MCF 10A (cell line): ENCODE data around the gene ZPBP2. TPM values are rescaled to one million over a fixed set of nuclear protein-coding genes. Genes with fewer than 3 reads are reported as not detected.
"Not testable (repeated sequence)": the region's sequence is repeated elsewhere in the genome, so short reads cannot be mapped to it uniquely, and the experiment has no call there.

Experiments
- BruUV-seq: library from RNA; stranded (reverse); fragments of 400-500 nt; replicated peaks from 2 replicates; lab custom pipeline; 2021; lab: Mats Ljungman, UMichigan
- CTCF ChIA-PET: fragments of 300-600 bp; sonication (Branson Sonifier 250); formaldehyde crosslinking; extraction: SDS; loops from one replicate; lab custom pipeline; 2021; ENCODE audit warnings: antibody characterized with exemption, inconsistent platforms; lab: Yijun Ruan, JAX
- POLR2A ChIA-PET: fragments of 300-600, 350-650 bp; sonication (Branson Sonifier 250); formaldehyde crosslinking; extraction: SDS; loops from one replicate; lab custom pipeline; 2020; ENCODE audit warnings: antibody characterized with exemption, inconsistent platforms; lab: Yijun Ruan, JAX
- DNase-seq: peaks from one replicate; pipeline ENCODE4 v3.0.0-alpha.2; 2018; ENCODE audit not compliant: unreplicated experiment
- H3K27ac Mint-ChIP-seq: one replicate; pipeline ENCODE4 v1.8.0; 2022; ENCODE audit warnings: mild to moderate bottlenecking, low read depth, mixed read lengths; ENCODE audit not compliant: unreplicated experiment
- H3K27me3 Mint-ChIP-seq: one replicate; pipeline ENCODE4 v1.8.0; 2022; ENCODE audit warnings: mixed read lengths; ENCODE audit not compliant: insufficient read depth, unreplicated experiment
- H3K36me3 Mint-ChIP-seq: one replicate; pipeline ENCODE4 v1.8.0; 2022; ENCODE audit warnings: mild to moderate bottlenecking, moderate library complexity, mixed read lengths; ENCODE audit not compliant: insufficient read depth, unreplicated experiment
- H3K4me1 Mint-ChIP-seq: one replicate; pipeline ENCODE4 v1.8.0; 2022; ENCODE audit warnings: mixed read lengths; ENCODE audit not compliant: insufficient read depth, unreplicated experiment
- H3K4me3 Mint-ChIP-seq: one replicate; pipeline ENCODE4 v1.8.0; 2022; ENCODE audit warnings: mild to moderate bottlenecking, moderate library complexity, mixed read lengths; ENCODE audit not compliant: unreplicated experiment
- H3K9me3 Mint-ChIP-seq: one replicate; pipeline ENCODE4 v1.8.0; 2022; ENCODE audit warnings: mixed read lengths; ENCODE audit not compliant: unreplicated experiment
- intact Hi-C: fragments of 100-400 bp; cut with micrococcal nuclease; formaldehyde crosslinking; loops from 2 replicates; pipeline ENCODE4 v1.14.1; 2022
- total RNA-seq: library from RNA; stranded (reverse); gene quantifications from 2 replicates; pipeline ENCODE4 v1.2.3, GENCODE V29; 2022
- TF ChIP-seq, protein P1 (sequence below): fragments of 200-600 bp; IDR thresholded peaks from one replicate; pipeline ENCODE4 v1.8.0; 2022; ENCODE audit warnings: antibody characterized with exemption, mild to moderate bottlenecking; ENCODE audit not compliant: unreplicated experiment

Gene ZPBP2
- total RNA-seq, 1 experiment from 2014 or later: not detected

GRCh38 chr17:39894681-39895376, 26.8 kb downstream of the ZPBP2 start:
- H3K4me3 Mint-ChIP-seq: no peak overlapping the region
- no peaks in the 10 kb centered on the region for H3K9me3 Mint-ChIP-seq
- peaks cover 95% of the 10 kb centered on the region for H3K27me3 Mint-ChIP-seq
- no peak for DNase-seq
- H3K27ac Mint-ChIP-seq: no peak overlapping the region
- H3K4me1 Mint-ChIP-seq: no peaks in the 10 kb centered on the region
- CTCF ChIA-PET: interaction anchor here (0.6 to 1.0 kb wide), 4 partner anchors 12 to 292 kb away, joined by 3 read pairs; no protein-coding TSS in a partner anchor
- BruUV-seq: no TSS peak
- H3K36me3 Mint-ChIP-seq: no peaks in the 10 kb centered on the region
- POLR2A ChIA-PET: interaction anchor here (0.6 to 0.9 kb wide), 3 partner anchors 85 to 206 kb away, joined by 3 read pairs; no protein-coding TSS in a partner anchor
- intact Hi-C loops: no loop called here
- TF ChIP-seq, protein P1, sequence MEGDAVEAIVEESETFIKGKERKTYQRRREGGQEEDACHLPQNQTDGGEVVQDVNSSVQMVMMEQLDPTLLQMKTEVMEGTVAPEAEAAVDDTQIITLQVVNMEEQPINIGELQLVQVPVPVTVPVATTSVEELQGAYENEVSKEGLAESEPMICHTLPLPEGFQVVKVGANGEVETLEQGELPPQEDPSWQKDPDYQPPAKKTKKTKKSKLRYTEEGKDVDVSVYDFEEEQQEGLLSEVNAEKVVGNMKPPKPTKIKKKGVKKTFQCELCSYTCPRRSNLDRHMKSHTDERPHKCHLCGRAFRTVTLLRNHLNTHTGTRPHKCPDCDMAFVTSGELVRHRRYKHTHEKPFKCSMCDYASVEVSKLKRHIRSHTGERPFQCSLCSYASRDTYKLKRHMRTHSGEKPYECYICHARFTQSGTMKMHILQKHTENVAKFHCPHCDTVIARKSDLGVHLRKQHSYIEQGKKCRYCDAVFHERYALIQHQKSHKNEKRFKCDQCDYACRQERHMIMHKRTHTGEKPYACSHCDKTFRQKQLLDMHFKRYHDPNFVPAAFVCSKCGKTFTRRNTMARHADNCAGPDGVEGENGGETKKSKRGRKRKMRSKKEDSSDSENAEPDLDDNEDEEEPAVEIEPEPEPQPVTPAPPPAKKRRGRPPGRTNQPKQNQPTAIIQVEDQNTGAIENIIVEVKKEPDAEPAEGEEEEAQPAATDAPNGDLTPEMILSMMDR: no peak

DNA sequence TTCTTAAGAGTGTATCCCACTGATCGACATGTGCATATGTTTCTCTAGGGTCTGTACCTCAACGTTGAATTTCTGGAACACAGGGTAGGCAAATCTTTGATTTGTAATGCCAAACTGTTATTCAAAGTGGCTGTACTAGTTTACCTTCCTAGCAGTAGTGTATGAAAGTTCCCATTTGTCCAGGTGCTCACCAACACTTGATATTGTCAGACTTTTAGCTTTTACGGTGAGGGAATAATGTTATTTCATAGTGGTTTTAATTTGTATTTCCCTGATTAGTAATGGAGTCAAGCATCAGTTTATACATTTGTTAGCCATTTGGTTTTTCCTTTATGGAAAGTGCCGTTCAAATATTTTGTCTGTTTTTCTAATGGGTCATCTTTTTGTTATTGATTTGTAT, 30.1 kb downstream of the ZPBP2 start:
- Mint-ChIP-seq H3K36me3 (no peaks in the 10 kb centered on the region), H3K9me3 (no peaks in the 10 kb centered on the region), H3K4me3 (no peak overlapping the region), H3K27me3 (peaks cover 67% of the 10 kb centered on the region), H3K27ac (no peak overlapping the region), H3K4me1 (no peaks in the 10 kb centered on the region)
- intact Hi-C loops: no loop called here
- TF ChIP-seq, protein P1: no peak
- CTCF ChIA-PET: no interaction called here
- no peak for DNase-seq
- POLR2A ChIA-PET: interaction anchor here (0.6 kb wide), 1 partner anchor 348 kb away, joined by 4 read pairs; no protein-coding TSS in a partner anchor
- no TSS peak for BruUV-seq

- no TSS peak for BruUV-seq
- peaks cover 56% of the 10 kb centered on the region for H3K27me3 Mint-ChIP-seq
- H3K27ac Mint-ChIP-seq: no peak overlapping the region
- DNase-seq: no peak
- H3K36me3 Mint-ChIP-seq: no peaks in the 10 kb centered on the region
- intact Hi-C loops: no loop called here
- ChIA-PET CTCF (no interaction called here), POLR2A (no interaction called here)
- TF ChIP-seq, protein P1: no peak
- H3K9me3 Mint-ChIP-seq: no peaks in the 10 kb centered on the region
- H3K4me3 Mint-ChIP-seq: no peak overlapping the region
- no peaks in the 10 kb centered on the region for H3K4me1 Mint-ChIP-seq
Measured at GRCh38 chr17:39899215-39899614, 31.2 kb downstream of the ZPBP2 start.

- H3K9me3 Mint-ChIP-seq, BruUV-seq, H3K4me1 Mint-ChIP-seq, intact Hi-C loops, H3K27ac Mint-ChIP-seq, DNase-seq, H3K4me3 Mint-ChIP-seq, H3K36me3 Mint-ChIP-seq: not testable (repeated sequence)
- peaks cover 28% of the 10 kb centered on the region for H3K27me3 Mint-ChIP-seq
- POLR2A ChIA-PET: interaction anchor here (0.7 kb wide), 2 partner anchors 83 to 211 kb away, joined by 3 read pairs; no protein-coding TSS in a partner anchor
- CTCF ChIA-PET: interaction anchor here (0.7 kb wide), 2 partner anchors 372 to 546 kb away, joined by 3 to 4 read pairs; no protein-coding TSS in a partner anchor
Measured at GRCh38 chr17:39902027-39902426, 34.0 kb downstream of the ZPBP2 start.
